Stimulated activated CD4-positive, alpha-beta T cell treated with anti-CD3 and anti-CD28 coated beads, Interleukin-4, amount 100 ng/mL, for 1 hour (primary cell): ENCODE results near the gene LCORL.
"Not testable (repeated sequence)": the region's sequence is repeated elsewhere in the genome, so short reads cannot be mapped to it uniquely, and the experiment has no call there.

ENCODE experiments used
- DNase-seq: peaks from one replicate; pipeline ENCODE4 v3.0.0-alpha.2; 2020

The LCORL gene

GRCh38 chr4:17924189-17924588, 97.4 kb downstream of the LCORL start:
- DNase-seq, result no peak

GRCh38 chr4:17921451-17921850, 100.1 kb downstream of the LCORL start:
- no peak for DNase-seq

- DNase-seq, result no peak
Measured at GRCh38 chr4:17920681-17921080, 100.9 kb downstream of the LCORL start.

GRCh38 chr4:17915439-17915838, 106.1 kb downstream of the LCORL start:
- no peak for DNase-seq

- DNase-seq, result no peak
Measured at GRCh38 chr4:17912011-17912410, 109.5 kb downstream of the LCORL start.

GRCh38 chr4:17911608-17912007, 109.9 kb downstream of the LCORL start:
- DNase-seq, result no peak

- DNase-seq, result no peak
Measured at GRCh38 chr4:17898553-17899055, 123.0 kb downstream of the LCORL start.

GRCh38 chr4:17895481-17895880, 126.1 kb downstream of the LCORL start:
- DNase-seq, result no peak

GRCh38 chr4:17894421-17894820, 127.1 kb downstream of the LCORL start:
- DNase-seq, result no peak

- DNase-seq, result no peak
Measured at GRCh38 chr4:17889692-17890091, 131.9 kb downstream of the LCORL start.

GRCh38 chr4:17884511-17884910, 137.0 kb downstream of the LCORL start:
- no peak for DNase-seq

GRCh38 chr4:17884063-17884462, 137.5 kb downstream of the LCORL start:
- DNase-seq, result no peak

GRCh38 chr4:17877661-17878060, 143.9 kb downstream of the LCORL start:
- no peak for DNase-seq

GRCh38 chr4:17876943-17877342, 144.6 kb downstream of the LCORL start:
- DNase-seq, result no peak

GRCh38 chr4:17875402-17876070, 146.0 kb downstream of the LCORL start:
- no peak for DNase-seq

GRCh38 chr4:17869327-17869726, 152.2 kb downstream of the LCORL start:
- DNase-seq, result no peak

- DNase-seq, result no peak
Measured at GRCh38 chr4:17867276-17867675, 154.3 kb downstream of the LCORL start.

- no peak for DNase-seq
Measured at GRCh38 chr4:17866810-17867209, 154.7 kb downstream of the LCORL start.

- no peak for DNase-seq
Measured at GRCh38 chr4:17865866-17866363, 155.6 kb downstream of the LCORL start.

GRCh38 chr4:17861906-17862305, 159.6 kb downstream of the LCORL start:
- DNase-seq, result not testable (repeated sequence)

- DNase-seq, result no peak
Measured at GRCh38 chr4:17859793-17860406, 161.7 kb downstream of the LCORL start.

GRCh38 chr4:17854036-17854435, 167.5 kb downstream of the LCORL start:
- DNase-seq, result no peak

GRCh38 chr4:17851959-17852358, 169.6 kb downstream of the LCORL start:
- no peak for DNase-seq

- DNase-seq, result not testable (repeated sequence)
Measured at GRCh38 chr4:17850295-17850694, 171.3 kb downstream of the LCORL start.

GRCh38 chr4:17846266-17846665, 175.3 kb downstream of the LCORL start:
- DNase-seq, result no peak
